H9 (cell line): ENCODE data around the gene SREBF1. TPM values are rescaled to one million over a fixed set of nuclear protein-coding genes. Genes with fewer than 3 reads are reported as not detected.

Experiments
- DNase-seq: peaks from one replicate; pipeline ENCODE4 v3.0.0-alpha.2; 2017
- H2AFZ ChIP-seq: one replicate; pipeline ENCODE4 v1.6.1; 2013; ENCODE audit warnings: mild to moderate bottlenecking, low read length, control low read depth, moderate library complexity
- H2AK5ac ChIP-seq: 2 replicates; pipeline ENCODE4 v1.6.1; 2013; ENCODE audit warnings: low read length, control low read depth, mixed read lengths; ENCODE audit not compliant: insufficient read length
- H2BK120ac ChIP-seq: one replicate; pipeline ENCODE4 v1.6.1; 2013; ENCODE audit warnings: low read depth, mild to moderate bottlenecking, low read length, control low read depth, inconsistent platforms; ENCODE audit not compliant: poor library complexity, severe bottlenecking
- H2BK12ac ChIP-seq: 2 replicates; pipeline ENCODE4 v1.6.1; 2013; ENCODE audit warnings: low read length, control low read depth, mixed read lengths, low read depth; ENCODE audit not compliant: insufficient read length
- H2BK15ac ChIP-seq: 2 replicates; pipeline ENCODE4 v1.6.1; 2013; ENCODE audit warnings: low read depth, low read length, control low read depth
- H2BK20ac ChIP-seq: one replicate; pipeline ENCODE4 v1.6.1; 2013; ENCODE audit warnings: low read depth, mild to moderate bottlenecking, low read length, control low read depth, inconsistent platforms; ENCODE audit not compliant: poor library complexity, severe bottlenecking
- H2BK5ac ChIP-seq: 2 replicates; pipeline ENCODE4 v1.6.1; 2013; ENCODE audit warnings: low read length, control low read depth, mixed read lengths; ENCODE audit not compliant: insufficient read length
- H3K14ac ChIP-seq: 2 replicates; pipeline ENCODE4 v1.6.1; 2013; ENCODE audit warnings: low read length, control low read depth; ENCODE audit not compliant: insufficient read depth
- H3K18ac ChIP-seq: 2 replicates; pipeline ENCODE4 v1.6.1; 2013; ENCODE audit warnings: low read depth, mild to moderate bottlenecking, mixed read lengths, low read length, control low read depth; ENCODE audit not compliant: insufficient read length
- H3K23ac ChIP-seq: 2 replicates; pipeline ENCODE4 v1.6.1; 2013; ENCODE audit warnings: low read length, control low read depth, mixed read lengths, low read depth; ENCODE audit not compliant: insufficient read length
- H3K23me2 ChIP-seq: 2 replicates; pipeline ENCODE4 v1.6.1; 2013; ENCODE audit warnings: low read depth, mild to moderate bottlenecking, mixed read lengths, low read length, control low read depth; ENCODE audit not compliant: insufficient read length, poor library complexity, severe bottlenecking
- H3K27ac ChIP-seq: 2 replicates; pipeline ENCODE4 v1.5.1; 2013; ENCODE audit warnings: low read length, control low read depth, mixed read lengths, low read depth; ENCODE audit not compliant: insufficient read length
- H3K27me3 ChIP-seq: 2 replicates; pipeline ENCODE4 v1.6.1; 2013; ENCODE audit warnings: low read length, control low read depth, inconsistent platforms; ENCODE audit not compliant: insufficient read depth
- H3K4ac ChIP-seq: 2 replicates; pipeline ENCODE4 v1.6.1; 2013; ENCODE audit warnings: low read depth, mild to moderate bottlenecking, control low read depth, inconsistent platforms, low read length, moderate library complexity
- H3K4me1 ChIP-seq: 2 replicates; pipeline ENCODE4 v1.6.1; 2013; ENCODE audit warnings: low read length, control low read depth, inconsistent platforms; ENCODE audit not compliant: insufficient read depth
- H3K4me2 ChIP-seq: 2 replicates; pipeline ENCODE4 v1.6.1; 2013; ENCODE audit warnings: low read length, control low read depth, mixed read lengths; ENCODE audit not compliant: insufficient read length, insufficient read depth
- H3K56ac ChIP-seq: 2 replicates; pipeline ENCODE4 v1.6.1; 2013; ENCODE audit warnings: low read depth, mild to moderate bottlenecking, mixed read lengths, low read length, control low read depth; ENCODE audit not compliant: insufficient read length
- H3K79me1 ChIP-seq: 2 replicates; pipeline ENCODE4 v1.6.1; 2013; ENCODE audit warnings: low read depth, mild to moderate bottlenecking, moderate library complexity, low read length, control low read depth, inconsistent platforms; ENCODE audit not compliant: insufficient read depth, poor library complexity, severe bottlenecking
- H3K79me2 ChIP-seq: 2 replicates; pipeline ENCODE4 v1.6.1; 2013; ENCODE audit warnings: low read length, control low read depth, inconsistent platforms; ENCODE audit not compliant: insufficient read depth
- H3K9ac ChIP-seq: 2 replicates; pipeline ENCODE4 v1.6.1; 2013; ENCODE audit warnings: low read length, control low read depth, mixed read lengths; ENCODE audit not compliant: insufficient read length; ENCODE audit errors: extremely low read depth
- H3K9me3 ChIP-seq: one replicate; pipeline ENCODE4 v1.6.1; 2013; ENCODE audit warnings: low read depth, low read length, inconsistent platforms; ENCODE audit not compliant: control insufficient read depth
- H3T11ph ChIP-seq: one replicate; pipeline ENCODE4 v1.6.1; 2013; ENCODE audit warnings: mild to moderate bottlenecking, low read length, control low read depth, inconsistent platforms
- H4K20me1 ChIP-seq: one replicate; pipeline ENCODE4 v1.6.1; 2013; ENCODE audit not compliant: control insufficient read depth, insufficient read length, insufficient read depth
- H4K5ac ChIP-seq: 2 replicates; pipeline ENCODE4 v1.6.1; 2013; ENCODE audit warnings: low read depth, mild to moderate bottlenecking, mixed read lengths, low read length, control low read depth; ENCODE audit not compliant: insufficient read length
- H4K8ac ChIP-seq: replicated peaks from 2 replicates; pipeline ENCODE4 v1.6.1; 2013; ENCODE audit warnings: low read length, control low read depth, mixed read lengths, low read depth; ENCODE audit not compliant: insufficient read length
- H4K91ac ChIP-seq: 2 replicates; pipeline ENCODE4 v1.6.1; 2013; ENCODE audit warnings: low read depth, mild to moderate bottlenecking, moderate library complexity, mixed read lengths, low read length, control low read depth; ENCODE audit not compliant: insufficient read length
- H3K27ac Mint-ChIP-seq, 3 experiments: 2 replicates in 2 of 3; 3 replicates in 1 of 3; pipeline ENCODE4 v1.8.0; 2020 to 2021; ENCODE audit warnings: mixed read lengths in 3 of 3, mild to moderate bottlenecking in 1 of 3, moderate library complexity in 1 of 3
- H3K27me3 Mint-ChIP-seq: 2 replicates; pipeline ENCODE4 v1.8.0; 2021; ENCODE audit warnings: low read depth, mild to moderate bottlenecking, moderate library complexity, mixed read lengths
- H3K36me3 Mint-ChIP-seq, 3 experiments: 2 replicates in 2 of 3; 3 replicates in 1 of 3; pipeline ENCODE4 v1.8.0; 2020 to 2021; ENCODE audit warnings: low read depth in 3 of 3, mixed read lengths in 3 of 3; ENCODE audit not compliant: insufficient read depth in 1 of 3
- H3K4me1 Mint-ChIP-seq, 2 experiments: 2 replicates each; pipeline ENCODE4 v1.8.0; 2020; ENCODE audit warnings: mixed read lengths in 2 of 2
- H3K4me3 Mint-ChIP-seq, 2 experiments: 2 replicates in 1 of 2; 3 replicates in 1 of 2; pipeline ENCODE4 v1.8.0; 2020 to 2021; ENCODE audit warnings: mild to moderate bottlenecking in 2 of 2, mixed read lengths in 2 of 2, moderate library complexity in 1 of 2
- H3K9me3 Mint-ChIP-seq, 2 experiments: 2 replicates in 1 of 2; 3 replicates in 1 of 2; pipeline ENCODE4 v1.8.0; 2020; ENCODE audit warnings: mild to moderate bottlenecking in 2 of 2, mixed read lengths in 2 of 2, moderate library complexity in 1 of 2
- CTCF ChIP-seq: fragments of 200-600 bp; sonication (generic); conservative IDR thresholded peaks from 3 replicates; pipeline ENCODE4 v1.8.0; 2021; ENCODE audit warnings: antibody characterized with exemption, mild to moderate bottlenecking
- WGBS: extraction: QIAGEN DNeasy Blood & Tissue Kit; methylation state at CpG from one replicate; pipeline ENCODE4 v1.1.7; 2013; ENCODE audit warnings: missing lambda C conversion rate, low lambda C conversion rate, mixed read lengths; ENCODE audit not compliant: insufficient read length; ENCODE audit errors: extremely low coverage; 5-methylcytosine and 5-hydroxymethylcytosine counted together
- total RNA-seq: library from RNA; stranded (reverse); gene quantifications from 2 replicates; pipeline ENCODE4 v1.2.1, GENCODE V29; 2021

Gene SREBF1
- total RNA-seq, 1 experiment from 2014 or later: 81.9 TPM

- WGBS: no CpG with 5 or more reads among the region's 21 CpGs
- H3K9me3 ChIP-seq: no peaks in the 10 kb centered on the region
- H3T11ph ChIP-seq: no peak overlapping the region
- Mint-ChIP-seq H3K36me3 (no peaks in the 10 kb centered on the region; a peak in 1 of 7 replicates), H3K27me3 (peaks cover 47% of the 10 kb centered on the region), H3K4me3 (no peak overlapping the region), H3K27ac (no peak overlapping the region; a peak in 1 of 7 replicates), H3K9me3 (no peaks in the 10 kb centered on the region), H3K4me1 (peaks cover 10 to 25% of the 10 kb centered on the region in 2 experiments; a peak in 3 of 4 replicates)
- H2BK120ac ChIP-seq: no peak overlapping the region
- no peak overlapping the region for H3K4me2 ChIP-seq
- no peak overlapping the region for H3K27ac ChIP-seq
- H3K4ac ChIP-seq: no peak overlapping the region
- no peak overlapping the region for H3K23ac ChIP-seq
- H4K5ac ChIP-seq: no peak overlapping the region
- no peak overlapping the region for H3K9ac ChIP-seq
- no peaks in the 10 kb centered on the region for H4K20me1 ChIP-seq
- DNase-seq: no peak
- H2AK5ac ChIP-seq: no peak overlapping the region
- H3K27me3 ChIP-seq: no peaks in the 10 kb centered on the region; the same call in 1 of the 2 replicates
- no peak overlapping the region for H3K18ac ChIP-seq
- H2BK5ac ChIP-seq: no peak overlapping the region
- no peak overlapping the region for H2AFZ ChIP-seq
- no peak overlapping the region for H2BK12ac ChIP-seq
- H4K91ac ChIP-seq: no peak overlapping the region
- no peak overlapping the region for H3K14ac ChIP-seq
- no peak overlapping the region for H3K56ac ChIP-seq
- no peaks in the 10 kb centered on the region for H3K23me2 ChIP-seq
- H2BK15ac ChIP-seq: no peak overlapping the region
- no peaks in the 10 kb centered on the region for H3K79me2 ChIP-seq
- H2BK20ac ChIP-seq: no peak overlapping the region
- no peaks in the 10 kb centered on the region for H3K79me1 ChIP-seq
- H3K4me1 ChIP-seq: no peaks in the 10 kb centered on the region
- H4K8ac ChIP-seq: no peak overlapping the region
- peak; percentile 43 for TF ChIP-seq CTCF
These were observed 62.5 kb downstream of the SREBF1 start for GRCh38 chr17:17774009-17774881.
